ENCODE data around the gene POU3F1.

DNA sequence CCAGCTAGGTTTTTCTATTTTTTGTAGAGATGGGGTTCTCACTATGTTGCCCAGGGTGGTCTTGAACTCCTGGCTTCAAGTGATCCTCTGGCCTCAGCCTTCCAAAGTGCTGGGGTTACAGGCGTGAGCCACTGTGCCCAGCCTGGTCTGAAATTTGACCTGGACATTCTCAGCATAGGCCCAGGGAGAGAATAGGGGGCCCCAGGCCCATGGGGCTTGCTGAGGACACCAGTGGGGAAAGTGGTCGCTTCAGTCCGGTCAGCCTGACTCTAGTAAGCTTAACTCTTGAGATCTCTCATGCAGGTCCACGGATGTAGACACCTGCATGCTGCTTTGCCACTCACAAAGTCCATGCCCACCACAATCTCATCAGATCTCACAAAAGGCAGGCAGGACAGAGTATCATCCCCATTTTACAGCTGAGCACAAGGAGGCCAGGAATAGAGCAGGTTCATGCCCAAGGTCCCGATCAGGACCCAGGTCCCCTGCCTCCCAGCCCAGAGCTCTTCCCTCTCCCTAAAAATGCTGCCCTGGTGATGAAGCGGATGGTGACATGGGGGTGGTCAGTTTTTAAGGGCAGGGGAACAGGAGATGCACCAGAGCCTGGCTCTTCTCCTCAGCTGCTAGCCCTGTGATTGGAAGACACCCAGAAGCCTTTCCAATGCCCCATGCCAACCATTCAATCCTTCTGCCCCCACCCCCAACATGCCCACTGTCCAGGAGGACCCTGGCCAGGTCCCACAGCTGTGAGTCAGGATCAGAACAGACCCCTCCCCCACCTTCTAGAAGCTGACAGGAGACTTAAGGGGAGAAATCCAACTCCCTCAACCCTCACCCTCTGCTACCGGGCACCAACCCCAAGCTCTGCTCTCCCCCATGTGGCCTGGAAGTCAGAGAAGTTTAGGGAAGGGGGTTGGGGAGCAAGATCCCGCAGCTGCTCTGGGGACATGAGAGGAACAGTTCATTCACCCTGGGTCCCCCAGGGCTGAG lies 43.0 kb downstream of the POU3F1 start:
- TF ChIP-seq, protein P1, sequence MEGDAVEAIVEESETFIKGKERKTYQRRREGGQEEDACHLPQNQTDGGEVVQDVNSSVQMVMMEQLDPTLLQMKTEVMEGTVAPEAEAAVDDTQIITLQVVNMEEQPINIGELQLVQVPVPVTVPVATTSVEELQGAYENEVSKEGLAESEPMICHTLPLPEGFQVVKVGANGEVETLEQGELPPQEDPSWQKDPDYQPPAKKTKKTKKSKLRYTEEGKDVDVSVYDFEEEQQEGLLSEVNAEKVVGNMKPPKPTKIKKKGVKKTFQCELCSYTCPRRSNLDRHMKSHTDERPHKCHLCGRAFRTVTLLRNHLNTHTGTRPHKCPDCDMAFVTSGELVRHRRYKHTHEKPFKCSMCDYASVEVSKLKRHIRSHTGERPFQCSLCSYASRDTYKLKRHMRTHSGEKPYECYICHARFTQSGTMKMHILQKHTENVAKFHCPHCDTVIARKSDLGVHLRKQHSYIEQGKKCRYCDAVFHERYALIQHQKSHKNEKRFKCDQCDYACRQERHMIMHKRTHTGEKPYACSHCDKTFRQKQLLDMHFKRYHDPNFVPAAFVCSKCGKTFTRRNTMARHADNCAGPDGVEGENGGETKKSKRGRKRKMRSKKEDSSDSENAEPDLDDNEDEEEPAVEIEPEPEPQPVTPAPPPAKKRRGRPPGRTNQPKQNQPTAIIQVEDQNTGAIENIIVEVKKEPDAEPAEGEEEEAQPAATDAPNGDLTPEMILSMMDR (IDR thresholded peaks at IDR 0.05; ENCODE audit: low read depth, low read length, poor library complexity, severe bottlenecking), result no peak
- no peak for TF ChIP-seq EZH2phosphoT487 (IDR thresholded peaks at IDR 0.05; ENCODE audit: borderline replicate concordance, low read length)
